ENCODE results near the gene TLCD4.
"Not testable (repeated sequence)": the region's sequence is repeated elsewhere in the genome, so short reads cannot be mapped to it uniquely, and the experiment has no call there.

The TLCD4 gene, protein sequence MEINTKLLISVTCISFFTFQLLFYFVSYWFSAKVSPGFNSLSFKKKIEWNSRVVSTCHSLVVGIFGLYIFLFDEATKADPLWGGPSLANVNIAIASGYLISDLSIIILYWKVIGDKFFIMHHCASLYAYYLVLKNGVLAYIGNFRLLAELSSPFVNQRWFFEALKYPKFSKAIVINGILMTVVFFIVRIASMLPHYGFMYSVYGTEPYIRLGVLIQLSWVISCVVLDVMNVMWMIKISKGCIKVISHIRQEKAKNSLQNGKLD

DNA sequence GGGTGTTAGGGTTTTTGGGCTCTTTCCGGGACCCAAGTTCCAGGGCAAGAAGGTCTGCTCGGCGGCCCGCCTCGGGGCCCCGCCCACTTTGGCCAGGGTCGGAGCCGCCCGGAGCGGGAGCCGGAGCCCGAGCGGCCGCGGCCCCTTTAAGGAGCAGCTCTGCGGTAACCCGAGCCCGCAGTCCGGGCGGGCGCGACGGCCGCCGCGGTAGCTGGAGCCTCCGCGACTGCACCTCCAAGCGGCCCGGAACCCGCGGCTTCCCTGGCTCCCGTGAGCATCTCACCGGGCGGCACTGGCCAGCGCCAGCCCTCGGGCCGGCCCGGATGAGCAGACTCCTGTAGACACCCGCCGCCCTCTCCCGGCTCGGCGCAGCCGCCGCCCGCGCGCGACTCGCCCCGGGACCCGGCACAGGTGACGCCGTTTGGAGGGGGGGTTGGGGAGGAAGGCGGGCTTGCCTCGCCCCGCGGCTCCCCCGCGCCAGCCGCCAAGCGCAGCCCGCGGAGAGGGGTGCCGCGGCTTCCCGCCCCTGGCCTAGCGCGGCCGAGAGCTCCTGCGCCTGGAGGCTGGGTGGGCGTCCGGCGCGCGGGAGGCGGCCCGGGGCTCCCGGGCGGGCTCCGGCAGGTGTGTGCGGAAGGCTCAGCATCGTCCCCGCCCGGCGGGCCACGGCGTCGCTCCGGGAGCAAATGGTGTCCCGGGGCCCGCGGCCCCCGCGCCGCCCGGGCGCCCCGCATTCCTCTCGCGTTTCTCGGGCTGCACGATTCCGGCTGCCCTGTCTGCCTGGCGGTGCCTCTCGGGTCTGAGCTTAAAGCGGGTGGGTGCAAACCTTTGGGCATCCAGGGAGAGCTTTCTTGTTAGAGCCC, at the start of gene TLCD4:
Gene TLCD4 (plus strand): TSS at position 149 of the 860 bp plus-strand sequence. CDS start 26,547 bp downstream, outside the sequence.
- DNase-seq (ENCODE audit: low read depth) = no peak

DNA sequence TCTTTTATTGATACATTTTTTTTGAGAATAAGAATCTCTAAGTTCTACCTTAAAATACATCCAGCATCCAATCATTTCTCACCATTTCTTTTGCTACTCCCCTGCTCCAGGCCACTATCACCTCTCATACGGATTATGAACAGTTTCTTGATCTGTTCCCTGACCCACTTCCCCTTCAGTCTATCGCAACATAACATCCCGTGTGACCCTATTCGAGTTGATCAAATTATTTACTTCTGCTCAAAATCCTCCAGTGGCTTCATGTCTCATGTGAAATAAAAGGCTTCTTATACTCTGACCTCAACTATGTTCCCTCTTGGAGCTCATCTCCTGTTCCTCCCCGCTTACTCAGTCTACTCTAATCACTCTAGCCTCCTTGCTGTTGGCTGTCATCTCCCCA, 49.6 kb upstream of the TLCD4 start:
- DNase-seq (ENCODE audit: low read depth) = no peak

DNA sequence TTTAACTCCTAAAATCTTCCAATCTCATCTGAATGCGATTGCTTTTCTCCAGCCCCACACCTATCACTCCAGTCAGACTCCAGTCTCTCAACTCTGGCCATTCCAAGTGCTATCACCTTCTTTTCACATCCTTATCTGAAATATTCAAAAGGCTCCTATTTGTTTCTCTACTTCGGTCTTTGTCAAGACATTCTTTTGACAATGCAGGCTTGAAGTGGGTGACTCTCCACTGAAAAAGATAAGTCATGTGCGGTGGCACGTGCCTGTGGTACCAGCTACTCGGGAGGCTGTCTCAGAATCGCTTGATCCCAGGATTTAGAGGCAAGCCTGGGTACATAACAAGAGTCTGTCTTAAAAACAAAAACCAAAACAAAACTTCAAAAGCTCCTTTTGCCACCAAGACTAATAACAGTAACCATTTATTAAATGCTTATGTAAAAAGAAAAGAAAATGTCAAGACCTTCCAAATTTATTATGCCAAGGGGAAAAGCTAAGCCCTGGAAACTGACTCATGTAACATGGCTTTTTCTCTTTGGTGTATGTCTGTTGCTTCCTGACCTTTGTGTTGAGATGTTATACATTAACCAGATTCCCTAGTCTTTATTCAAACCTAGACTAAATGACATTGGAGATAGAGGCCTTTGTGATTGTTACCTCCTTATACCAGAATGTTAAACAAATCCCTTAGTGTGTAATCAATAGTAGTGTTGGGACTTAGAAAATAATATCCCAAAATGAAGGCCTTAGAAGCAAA, 48.0 kb upstream of the TLCD4 start:
- no peak for DNase-seq (ENCODE audit: low read depth)

DNA sequence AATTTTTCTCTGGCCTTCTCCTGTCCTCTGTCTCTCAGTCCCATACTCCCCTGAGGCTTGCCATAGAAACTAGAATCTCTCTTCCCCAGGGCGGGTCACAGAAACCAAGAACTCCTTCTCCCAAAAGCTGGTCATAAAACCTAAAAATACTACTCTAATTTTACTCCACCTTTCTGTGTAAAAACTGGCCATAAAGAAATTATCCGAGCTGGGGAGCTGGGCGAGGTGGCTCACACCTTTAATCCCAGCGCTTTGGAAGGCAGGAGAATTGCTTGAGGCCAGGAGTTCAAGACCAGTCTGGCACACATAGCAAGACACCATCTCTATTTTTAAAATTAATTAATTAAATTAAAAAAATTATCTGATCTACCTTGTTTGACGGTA, 47.5 kb upstream of the TLCD4 start:
- DNase-seq (ENCODE audit: low read depth) = no peak

DNA sequence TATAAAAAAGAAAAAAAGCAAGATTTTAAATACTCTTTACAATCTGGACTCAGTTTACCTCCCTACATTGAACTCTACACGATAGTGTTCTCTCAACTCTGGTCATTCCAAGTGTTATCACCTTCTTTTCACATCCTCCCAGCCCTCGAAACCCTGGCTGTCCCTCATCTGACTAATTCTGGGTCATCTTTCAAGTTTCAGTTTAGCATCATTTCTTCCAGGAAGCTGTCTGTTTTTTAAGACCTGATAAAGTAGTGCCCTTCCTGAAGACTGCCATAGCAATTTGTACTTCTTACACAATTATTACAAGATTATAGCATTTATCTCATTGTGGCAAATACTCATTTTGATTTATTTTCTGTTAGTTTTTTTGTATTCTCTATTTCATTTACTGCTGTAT, 45.6 kb upstream of the TLCD4 start:
- no peak for DNase-seq (ENCODE audit: low read depth)

DNA sequence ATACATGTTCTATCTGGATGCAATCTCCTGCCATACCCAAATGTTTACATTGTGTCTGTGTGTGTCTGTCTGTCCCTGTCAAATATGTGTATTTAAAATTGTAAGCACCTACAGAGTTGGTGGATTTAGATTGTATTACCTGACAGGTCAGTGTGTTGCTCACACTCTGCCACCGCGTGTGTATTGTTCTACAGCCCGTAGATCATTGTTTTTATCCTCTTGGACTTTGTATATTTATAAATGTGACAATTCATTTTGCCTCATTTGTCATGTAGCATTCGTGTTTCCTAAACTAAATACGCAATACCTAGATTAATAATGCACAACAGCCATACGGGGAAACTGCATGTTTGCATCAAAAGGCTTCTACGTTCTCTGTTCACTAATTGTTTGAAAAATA, 45.0 kb upstream of the TLCD4 start:
- DNase-seq (ENCODE audit: low read depth) = no peak

DNA sequence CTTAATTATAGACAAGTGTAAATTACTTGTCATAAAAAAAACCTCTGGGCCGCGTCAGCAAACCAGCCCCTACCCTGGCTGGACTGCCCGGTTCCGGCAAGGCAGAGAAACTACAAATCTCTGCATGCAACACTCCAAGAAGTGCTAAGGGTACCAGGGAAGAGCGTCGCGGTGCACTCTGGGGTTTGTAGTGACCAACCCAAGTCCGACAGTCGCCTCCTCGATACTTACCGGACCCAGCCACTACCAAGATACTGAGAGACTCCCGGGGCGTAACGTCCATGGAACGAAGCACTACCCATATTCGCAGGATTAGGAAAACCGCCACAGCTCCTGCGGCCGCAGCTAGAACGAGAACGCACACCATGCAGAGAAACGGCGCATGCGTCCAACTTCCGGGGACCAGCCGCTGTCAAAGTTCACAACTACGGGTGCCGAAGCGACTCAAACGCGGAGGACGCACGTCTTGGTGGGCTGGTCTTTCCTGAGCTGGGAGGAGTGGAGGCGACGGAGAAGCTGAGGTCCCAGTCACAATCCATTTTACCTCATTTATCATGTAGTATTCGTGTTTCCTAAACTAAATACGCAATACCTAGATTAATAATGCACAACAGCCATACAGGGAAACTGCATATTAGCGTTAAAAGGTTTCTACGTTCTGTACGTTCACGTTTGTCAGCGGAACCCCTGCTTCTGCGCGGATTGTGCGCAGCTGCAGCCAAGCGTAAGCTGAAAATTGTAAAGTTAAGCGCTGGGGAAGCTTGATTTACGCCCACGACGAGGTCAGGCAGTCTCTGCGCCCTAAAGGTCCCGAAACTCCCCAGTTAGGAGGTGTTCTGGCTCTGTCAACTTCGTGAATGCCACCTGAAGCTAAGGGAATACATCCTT, 44.4 kb upstream of the TLCD4 start, which contains the start of gene ALG14:
Gene ALG14 (minus strand): TSS at position 420 of the 888 bp plus-strand sequence. CDS start 53 bp downstream, at position 367.
- DNase-seq (ENCODE audit: low read depth) = peak; percentile 81

DNA sequence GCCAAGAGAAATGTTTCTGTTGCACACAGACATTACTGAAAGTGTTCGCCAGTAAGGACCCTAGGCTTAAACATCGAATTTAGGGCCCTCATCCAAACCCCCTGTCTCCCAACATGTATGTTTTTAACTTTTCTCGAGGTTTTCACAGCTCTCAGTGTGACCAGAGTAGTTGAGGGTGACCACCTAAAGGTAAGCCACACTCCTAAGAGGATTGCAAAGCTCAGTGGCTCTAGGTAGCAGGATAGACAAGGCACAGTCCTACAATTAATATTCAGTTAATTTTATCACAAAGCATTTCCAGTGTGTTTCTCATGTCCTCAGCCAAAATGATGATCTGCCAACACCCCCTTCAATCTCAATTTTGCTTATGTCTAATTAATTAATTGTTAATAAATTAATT, 43.7 kb upstream of the TLCD4 start:
- DNase-seq (ENCODE audit: low read depth) = no peak

DNA sequence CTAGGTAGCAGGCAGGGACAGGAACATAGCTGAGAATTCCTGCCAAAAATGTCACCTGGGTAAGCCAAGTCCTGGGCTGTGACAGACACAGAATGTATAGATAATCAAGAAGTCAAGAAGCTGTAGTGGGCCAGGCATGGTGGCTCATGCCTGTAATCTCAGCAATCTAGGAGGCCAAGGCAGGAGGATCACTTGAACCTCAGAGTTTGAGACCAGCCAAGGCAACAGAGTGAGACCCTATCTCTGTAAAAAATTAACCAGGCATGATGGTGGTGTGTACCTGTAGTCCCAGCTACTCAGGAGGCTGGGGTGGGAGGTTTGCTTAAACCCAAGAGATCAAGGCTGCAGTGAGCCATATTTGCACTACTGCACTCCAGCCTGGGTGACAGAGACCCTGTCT, 41.1 kb upstream of the TLCD4 start:
- DNase-seq (ENCODE audit: low read depth) = no peak

DNA sequence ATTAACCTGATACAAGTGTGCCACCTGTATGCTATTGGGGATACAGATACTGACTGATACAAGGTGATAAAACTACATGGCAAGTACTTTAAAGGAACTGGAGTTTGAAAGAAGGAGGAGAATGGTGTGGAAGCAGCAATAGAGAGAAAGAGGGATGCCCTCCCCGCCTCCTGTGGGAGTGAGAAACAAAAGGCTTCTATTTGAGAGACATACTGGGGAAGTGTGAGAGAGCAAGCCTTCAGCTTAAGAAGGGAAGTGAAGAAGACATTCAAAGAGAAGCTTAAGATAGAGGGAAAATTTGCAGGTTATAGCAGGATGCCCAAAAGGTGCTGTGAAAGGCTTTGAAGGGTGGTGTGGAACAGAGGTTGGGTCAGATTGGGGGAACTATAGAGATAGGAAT, 36.7 kb upstream of the TLCD4 start:
- no peak for DNase-seq (ENCODE audit: low read depth)

DNA sequence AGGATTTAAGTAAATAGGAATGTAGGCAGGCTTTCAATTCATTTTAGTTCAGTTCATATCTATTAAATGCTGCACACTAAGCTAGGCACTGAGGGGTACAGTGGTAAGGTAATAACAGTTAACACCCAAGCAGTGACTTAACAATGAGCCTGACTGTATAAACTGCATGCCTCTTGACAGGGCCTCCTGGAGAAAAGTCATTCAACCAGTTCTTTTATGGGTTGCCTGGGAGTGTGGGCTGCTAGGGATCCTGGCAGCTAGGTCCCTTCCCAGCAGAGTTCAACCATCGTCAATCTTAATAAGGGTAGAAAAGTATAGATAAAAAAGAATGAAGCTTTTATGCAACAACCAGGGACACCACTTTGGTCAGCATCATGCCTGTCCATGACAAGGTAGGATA, 36.3 kb upstream of the TLCD4 start:
- DNase-seq (ENCODE audit: low read depth) = no peak

DNA sequence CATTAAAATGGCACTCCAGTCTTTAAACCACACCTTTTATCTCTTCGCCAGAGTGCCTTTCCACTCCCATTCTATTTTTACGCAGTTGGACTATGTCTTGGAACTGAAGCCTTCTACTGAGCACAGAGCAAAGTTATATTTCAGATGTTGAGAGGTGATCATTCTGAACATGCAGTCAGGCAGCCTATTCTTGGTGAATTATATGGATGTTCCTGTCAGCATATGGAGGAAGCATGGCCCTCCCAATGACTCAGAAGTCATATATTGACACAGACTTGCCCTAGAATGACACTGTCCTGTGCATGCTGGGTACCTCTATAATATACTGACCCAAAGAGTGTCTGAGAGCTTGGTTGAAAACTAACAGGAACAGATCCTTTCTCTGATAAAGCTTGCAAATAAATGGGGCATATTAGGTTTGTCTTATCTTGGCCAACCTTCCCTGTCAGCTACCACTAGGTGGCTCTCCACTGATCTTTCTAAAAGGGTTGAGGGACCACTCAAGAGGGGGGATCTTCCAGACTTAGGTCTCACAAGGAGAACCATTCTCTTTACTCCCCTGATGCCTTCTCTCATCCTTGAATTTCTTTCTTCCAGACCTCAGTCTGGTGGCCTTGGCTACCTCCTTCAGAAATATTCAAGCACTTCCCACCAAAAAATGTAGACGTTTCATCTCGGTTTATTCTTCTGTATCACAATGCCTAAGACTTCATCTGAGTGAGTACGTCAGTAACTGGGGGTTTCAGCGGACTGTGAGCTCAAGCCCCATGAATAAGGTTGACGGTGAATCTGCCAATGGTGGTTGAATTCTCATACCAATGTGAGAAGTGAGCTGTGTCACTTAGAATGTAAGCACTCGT, 32.6 kb upstream of the TLCD4 start:
- DNase-seq (ENCODE audit: low read depth) = peak; percentile 11

DNA sequence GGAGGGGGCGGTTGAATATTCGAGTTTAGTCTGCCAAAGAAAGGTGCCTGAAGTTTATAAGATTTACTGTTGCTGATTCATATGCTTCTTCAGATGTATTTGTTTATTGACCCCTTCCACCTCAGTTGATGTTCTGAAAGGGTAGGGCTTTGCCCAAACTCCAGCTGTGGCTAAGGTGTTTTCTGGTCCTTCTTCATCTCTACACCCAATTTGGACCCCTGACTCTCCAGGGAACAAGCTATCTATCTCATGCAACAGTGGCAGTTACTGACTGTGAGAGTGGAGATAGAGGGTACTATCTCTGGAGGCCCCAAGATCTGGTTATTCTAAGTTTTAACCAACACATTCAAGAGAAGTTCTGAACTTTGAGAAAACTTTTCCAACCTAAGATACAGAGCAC, 31.8 kb upstream of the TLCD4 start:
- DNase-seq (ENCODE audit: low read depth) = no peak

DNA sequence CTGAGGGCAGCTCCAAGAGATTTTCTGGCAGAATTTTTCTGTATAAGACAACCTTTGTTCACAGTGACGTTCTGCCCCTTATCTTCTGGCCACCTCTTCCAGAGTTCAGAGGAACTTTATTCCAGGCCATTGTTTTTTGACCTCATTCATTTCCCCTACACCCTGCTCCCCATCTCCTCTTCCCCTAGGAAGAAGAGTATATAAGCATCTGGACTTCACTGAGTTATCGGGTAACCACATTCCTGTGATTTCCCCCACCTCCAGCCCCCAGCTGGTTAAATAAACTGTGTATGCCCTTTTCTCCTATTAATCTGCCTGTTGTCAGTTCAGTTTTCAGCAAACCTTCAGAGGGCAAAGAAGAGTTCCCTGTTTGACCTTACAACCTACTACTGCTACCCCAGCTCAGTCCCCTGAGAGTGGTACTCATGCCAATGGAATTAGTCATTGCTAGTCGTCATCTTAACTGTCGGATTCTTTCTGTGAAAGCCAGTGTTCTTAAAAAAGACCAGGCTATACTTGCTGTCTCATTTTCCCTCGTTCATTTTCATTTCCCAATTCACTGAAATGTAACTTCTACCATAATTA, 30.1 kb upstream of the TLCD4 start:
- no peak for DNase-seq (ENCODE audit: low read depth)

DNA sequence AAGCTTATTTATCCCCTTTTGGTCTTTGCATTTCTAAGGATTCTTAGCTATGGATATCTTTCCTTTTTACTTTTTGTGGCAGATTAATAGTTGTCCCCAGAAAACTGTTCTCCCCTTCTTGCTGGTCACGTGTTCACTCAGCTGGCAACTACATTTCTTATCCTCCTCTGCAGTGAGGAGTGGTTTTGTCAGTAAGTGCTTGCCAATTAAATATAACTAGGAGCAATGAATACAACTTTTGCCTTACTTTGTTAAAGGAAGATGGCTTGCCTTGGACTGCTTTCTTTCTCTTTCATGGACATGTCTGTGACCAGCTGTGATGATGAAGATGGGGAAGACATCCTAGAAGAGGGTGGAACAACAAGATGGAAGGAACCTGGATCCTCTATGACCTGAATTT, 28.9 kb upstream of the TLCD4 start:
- no peak for DNase-seq (ENCODE audit: low read depth)

DNA sequence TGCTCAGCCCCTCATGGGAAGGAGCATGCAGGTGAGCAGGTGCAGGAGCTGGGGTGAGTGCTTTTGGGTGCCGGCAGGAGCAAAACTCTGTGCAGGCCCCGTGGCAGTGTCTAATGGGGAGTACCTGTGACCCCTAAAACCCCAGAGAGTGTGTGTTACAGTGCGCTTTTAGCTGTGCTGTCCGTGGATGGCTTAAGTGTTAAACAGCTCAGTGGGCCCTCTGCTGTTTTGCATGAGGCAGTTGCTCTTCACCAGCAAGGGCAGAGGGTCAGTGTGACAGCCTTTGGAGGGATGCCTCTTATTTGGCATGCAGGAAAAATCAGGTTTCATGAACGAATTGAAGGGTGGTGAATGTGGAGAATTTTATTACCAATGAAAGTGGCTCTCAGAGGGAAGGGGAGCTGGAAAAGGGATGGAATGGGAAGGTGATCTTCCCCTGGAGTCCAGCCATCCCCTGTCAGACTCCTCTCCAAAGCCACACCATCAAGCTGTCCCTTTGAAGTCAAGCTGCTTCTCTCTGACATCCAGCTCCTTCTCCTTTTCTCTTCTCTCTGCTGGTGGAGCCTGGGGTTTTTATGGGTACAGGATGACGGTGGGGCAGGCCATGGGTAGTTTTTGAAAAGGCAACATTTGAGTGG, 27.4 kb upstream of the TLCD4 start:
- no peak for DNase-seq (ENCODE audit: low read depth)

DNA sequence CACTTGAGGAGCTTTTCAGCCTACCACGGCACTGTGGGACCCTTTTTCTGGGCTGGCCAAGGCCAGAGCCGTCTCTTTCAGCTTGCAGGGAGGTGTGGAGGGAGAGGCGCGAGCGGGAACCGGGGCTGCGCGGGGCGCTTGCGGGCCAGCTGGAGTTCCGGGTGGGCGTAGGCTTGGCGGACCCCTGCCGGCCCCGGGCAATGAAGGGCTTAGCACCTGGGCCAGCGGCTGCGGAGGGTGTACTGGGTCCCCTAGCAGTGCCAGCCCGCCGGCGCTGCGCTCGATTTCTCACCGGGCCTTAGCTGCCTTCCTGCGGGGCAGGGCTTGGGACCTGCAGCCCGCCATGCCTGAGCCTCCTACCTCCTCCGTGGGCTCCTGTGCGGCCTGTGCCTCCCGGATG, 25.9 kb upstream of the TLCD4 start:
- not testable (repeated sequence) for DNase-seq (ENCODE audit: low read depth)

DNA sequence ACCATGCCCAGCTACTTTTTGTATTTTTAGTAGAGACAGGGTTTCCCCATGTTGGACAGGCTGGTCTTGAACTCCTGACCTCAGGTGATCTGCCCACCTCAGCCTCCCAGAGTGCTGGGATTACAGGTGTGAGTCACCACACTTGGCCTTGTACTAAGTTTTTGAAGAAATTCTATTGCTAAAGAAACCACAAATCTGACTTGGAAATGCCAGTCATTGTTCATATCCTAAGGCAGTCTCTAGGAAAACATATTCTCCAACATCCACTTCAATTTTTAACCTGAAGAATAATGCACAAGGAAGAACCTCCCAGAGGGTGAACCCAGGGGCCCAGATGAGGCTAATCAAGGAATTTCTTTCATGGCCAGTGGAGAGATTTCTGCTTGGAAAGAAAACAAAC, 24.3 kb upstream of the TLCD4 start:
- DNase-seq (ENCODE audit: low read depth) = not testable (repeated sequence)

DNA sequence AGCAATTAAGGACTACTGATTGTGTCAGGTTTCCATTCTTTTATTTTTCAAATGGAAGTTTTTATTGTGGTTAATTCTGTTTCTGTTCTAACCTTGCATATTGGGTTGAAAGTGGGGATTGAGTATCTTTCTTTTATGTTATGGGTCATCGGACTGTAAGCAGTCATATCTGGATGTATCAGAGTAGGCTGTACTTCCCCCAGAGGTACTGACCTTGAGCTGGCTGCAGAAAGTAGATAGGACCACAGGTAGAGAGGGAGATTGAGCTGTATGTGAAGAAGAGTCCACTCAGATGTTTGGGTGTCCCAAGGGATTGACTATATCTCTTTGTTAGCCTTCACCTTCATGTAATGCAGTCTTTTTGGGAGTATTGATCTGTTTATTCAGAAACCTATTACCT, 23.9 kb upstream of the TLCD4 start:
- DNase-seq (ENCODE audit: low read depth) = no peak

DNA sequence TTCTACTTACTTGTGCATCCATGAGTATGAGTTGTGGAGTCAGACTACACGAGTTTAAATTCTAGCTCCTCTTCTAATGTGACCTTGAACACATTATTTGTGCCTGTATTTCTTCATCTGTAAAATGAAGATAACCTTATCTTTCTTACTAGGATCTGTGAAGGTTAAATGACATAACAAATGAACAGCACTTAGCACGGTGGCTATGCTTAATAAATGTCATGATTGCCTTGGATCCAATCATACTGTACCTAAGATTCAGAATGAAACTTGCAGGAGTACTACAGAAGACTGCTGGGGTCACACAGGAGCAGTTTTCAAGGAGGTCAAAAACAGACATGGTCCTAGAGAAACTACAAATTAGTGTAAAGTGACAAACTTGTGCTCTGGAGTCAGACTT, 22.2 kb upstream of the TLCD4 start:
- no peak for DNase-seq (ENCODE audit: low read depth)

Data from CMK (cell line).